GM23338 (cell line): ENCODE data around the gene SARS1.

Source experiments
- CTCF ChIP-seq, 2 experiments: fragments of 200-600 bp in 1 of 2; sonication (generic) in 1 of 2; conservative IDR thresholded peaks; 2 replicates each; pipeline versions ENCODE4 v1.5.1 to v1.6.1; 2016 to 2017; ENCODE audit warnings: antibody characterized with exemption in 2 of 2, low read depth in 2 of 2, mild to moderate bottlenecking in 2 of 2, moderate library complexity in 1 of 2
- EZH2 ChIP-seq: fragments of 200-600 bp; sonication (generic); IDR thresholded peaks from one replicate; pipeline ENCODE4 v1.8.0; 2017; ENCODE audit warnings: antibody characterized with exemption, mild to moderate bottlenecking, low read depth; ENCODE audit not compliant: unreplicated experiment
- POLR2AphosphoS5 ChIP-seq: IDR thresholded peaks from 2 replicates; pipeline ENCODE4 v1.6.1; 2016; ENCODE audit warnings: antibody characterized with exemption, low read depth

GRCh38 chr1:109273570-109274288 lies 60.0 kb downstream of the SARS1 start:
- no peak for TF ChIP-seq CTCF (conservative IDR thresholded peaks at IDR 0.05; ENCODE audit: low read depth in 2 of 2)
- no peak for TF ChIP-seq POLR2AphosphoS5
- TF ChIP-seq EZH2 = no peak
